Activated T-cell treated with anti-CD3 and anti-CD28 coated beads for 4 hours (primary cell): Measurements from ENCODE around the gene NOXA1.

Experiments used
- DNase-seq: peaks from one replicate; pipeline ENCODE4 v3.0.0-alpha.2; 2020

Gene NOXA1

DNA sequence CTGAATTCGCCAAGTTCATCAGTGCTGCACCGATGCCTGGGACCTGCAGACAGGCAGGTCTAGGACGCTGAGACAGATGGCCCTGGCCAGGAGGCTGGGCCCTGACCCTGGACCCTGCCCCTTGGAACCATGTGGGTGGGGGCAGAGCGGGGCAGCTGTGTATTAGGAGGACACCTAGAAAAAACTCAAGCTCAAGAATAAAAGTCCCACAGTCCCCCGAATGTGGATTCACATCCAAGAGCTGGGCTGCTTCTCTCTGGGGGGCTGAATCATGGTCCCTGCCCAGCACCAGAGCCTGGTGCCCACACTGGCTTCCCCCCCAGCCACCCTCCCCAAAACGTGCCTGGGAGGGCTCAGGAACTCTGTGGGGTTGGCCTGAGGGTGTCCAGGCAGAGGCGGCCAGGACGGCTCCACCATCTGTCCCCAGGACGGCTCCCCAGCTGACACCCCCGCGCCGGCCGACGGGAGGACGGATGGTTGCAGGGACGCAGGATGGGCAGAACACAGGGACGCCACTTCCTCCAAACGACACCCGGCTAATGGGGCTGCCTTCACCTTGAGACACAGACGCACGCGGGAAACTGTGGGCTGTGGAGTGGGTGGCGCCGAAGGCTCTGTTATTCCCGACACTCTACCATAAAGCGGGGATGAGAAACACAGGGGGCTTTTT lies 35.2 kb upstream of the NOXA1 start:
- DNase-seq, result no peak

DNA sequence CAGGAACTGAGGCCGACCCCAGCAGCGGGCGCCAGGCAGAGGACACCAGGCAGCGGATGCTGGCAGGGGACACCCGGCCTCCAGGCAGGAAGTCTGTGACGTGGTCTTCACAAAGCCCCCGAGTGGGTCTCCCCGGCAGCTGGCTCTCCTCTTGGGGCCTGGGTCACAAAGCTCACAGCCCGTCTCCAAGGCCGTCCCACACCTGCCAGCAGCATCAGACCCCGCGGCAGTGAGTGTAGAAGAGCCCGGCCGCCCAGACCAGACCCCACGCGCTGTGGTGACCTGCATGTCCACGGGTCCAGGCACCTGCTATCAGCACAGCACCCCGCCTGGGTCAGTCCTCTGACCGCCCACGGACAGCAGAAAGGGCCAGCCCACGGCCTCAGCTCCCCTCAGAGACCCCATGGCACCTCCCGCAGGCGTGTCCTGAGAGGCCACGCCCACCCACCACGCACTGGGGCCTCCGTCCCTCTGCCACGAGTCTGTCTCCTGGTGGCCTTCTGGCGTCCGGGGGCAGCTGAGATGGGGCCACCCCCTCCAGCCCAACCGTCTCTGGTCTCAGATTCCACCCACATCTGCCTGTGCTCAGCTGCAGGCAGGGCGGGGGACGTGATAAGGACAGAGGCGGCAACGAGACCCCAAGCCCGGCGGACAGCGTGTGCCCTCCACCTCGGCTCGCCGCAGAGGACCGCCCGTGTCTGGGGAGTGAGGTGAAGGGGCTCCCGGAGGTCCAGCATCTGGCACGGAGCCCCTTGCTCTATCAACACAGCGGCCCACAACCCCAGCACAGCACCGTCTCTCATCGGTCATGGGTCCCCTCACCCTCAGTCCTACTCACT lies 34.4 kb upstream of the NOXA1 start:
- no peak for DNase-seq

DNA sequence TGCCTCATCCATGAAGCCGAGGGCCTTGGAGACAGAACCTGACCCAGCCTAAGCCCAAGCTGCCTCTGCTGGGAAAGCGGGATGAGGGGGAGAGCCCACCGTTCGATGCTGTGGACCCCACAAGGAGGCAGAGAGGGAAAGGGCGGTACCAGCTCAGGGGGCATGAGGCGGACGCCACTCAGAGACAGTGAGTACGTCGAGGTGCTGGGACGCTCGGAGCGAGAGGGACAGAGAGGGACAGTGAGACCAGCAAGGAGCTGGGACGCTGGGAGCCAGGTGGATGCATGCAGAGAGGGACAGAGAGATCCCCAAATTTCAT lies 33.8 kb upstream of the NOXA1 start:
- DNase-seq, result no peak

DNA sequence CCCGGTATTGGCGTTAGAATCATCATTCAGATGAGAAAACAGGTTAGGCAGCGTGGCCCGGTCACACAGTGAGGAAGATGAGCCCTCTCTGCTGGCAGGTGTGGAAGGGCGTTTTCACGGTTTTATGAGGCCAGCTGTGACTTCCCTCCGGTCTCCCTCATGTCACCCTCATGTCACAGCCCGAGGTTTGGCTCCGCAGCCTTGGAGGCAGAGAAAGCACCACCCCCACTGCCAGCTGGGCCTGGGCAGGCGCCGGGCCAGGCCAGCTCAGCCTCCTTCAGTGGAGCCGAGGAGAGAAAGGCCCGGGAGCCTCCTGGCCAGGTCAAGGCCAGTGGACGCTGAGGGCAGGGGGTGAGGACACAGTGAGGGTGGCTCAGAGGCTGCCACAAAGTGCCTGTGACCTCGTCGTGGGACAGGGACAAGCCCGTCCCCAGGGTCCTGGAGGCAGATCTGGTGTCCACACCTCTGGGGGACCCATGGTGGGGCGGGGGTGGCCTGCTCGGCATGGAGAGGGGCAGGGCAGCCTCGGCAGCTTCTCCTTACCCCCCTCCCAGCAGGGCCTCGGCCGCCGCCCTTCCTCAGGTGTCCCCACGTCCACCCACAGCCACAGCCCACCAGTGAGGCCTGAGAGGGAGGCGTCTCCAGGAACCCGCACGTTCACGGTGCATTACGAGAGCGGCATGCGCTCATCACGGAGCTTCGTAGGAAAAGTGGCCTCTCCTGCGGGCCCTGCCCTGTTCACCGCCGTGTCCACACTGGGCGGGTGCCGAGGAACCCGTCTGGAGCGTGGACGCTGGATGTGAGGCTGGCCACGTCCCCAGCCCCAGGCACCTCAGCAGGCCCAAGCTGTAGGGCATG lies 32.4 kb upstream of the NOXA1 start:
- DNase-seq, result no peak

DNA sequence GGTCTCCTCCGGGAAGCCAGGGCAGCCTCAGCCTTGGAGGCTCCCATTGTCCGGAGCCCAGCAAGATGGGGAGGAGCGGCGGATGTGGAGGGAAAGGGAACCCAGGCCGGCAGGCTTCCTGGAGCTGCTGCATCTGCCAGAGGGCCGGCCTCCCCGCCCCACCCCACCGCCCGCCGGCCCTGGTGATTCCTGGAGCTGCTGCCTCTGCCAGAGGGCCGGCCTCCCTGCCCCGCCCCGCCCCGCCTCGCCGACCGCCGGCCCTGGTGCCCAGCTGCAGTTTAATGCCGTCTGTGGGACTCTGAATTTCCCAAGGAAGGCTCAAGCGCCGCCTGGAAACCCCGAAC lies 31.8 kb upstream of the NOXA1 start:
- DNase-seq, result no peak

DNA sequence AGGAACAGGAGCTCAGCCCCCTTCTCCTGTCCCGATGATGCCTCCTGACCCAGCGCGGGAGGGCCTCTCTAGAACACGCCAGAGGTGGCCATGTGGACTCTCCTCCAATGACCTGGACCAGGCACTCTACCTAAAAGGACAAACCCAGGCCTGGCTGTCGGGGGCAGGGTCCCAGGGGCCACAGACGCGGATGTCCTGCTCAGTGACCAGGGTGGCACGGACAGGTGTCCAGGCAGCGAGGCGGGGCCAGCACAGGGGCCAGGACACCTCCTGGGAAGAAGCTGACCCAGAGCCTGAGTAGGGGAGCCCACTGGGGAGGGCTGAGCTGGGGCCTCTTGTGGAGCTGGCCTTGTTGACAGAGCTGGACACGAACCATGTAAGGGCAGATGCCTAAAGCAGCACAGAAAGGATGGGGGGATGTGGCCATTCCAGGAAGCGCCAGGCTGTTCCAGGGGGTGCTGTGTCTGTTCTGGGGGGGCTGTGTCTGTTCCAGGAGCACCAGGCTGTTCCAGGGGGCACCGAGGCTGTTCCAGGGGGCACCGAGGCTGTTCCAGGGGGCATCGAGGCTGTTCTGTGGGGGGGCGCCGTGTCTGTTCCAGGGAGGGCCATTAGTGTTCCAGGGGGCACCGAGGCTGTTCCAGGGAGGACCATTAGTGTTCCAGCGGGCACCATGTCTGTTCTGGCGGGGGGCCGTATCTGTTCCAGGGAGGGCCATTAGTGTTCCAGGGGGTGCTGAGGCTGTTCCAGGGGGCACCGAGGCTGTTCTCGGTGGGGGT lies 30.8 kb upstream of the NOXA1 start:
- no peak for DNase-seq

DNA sequence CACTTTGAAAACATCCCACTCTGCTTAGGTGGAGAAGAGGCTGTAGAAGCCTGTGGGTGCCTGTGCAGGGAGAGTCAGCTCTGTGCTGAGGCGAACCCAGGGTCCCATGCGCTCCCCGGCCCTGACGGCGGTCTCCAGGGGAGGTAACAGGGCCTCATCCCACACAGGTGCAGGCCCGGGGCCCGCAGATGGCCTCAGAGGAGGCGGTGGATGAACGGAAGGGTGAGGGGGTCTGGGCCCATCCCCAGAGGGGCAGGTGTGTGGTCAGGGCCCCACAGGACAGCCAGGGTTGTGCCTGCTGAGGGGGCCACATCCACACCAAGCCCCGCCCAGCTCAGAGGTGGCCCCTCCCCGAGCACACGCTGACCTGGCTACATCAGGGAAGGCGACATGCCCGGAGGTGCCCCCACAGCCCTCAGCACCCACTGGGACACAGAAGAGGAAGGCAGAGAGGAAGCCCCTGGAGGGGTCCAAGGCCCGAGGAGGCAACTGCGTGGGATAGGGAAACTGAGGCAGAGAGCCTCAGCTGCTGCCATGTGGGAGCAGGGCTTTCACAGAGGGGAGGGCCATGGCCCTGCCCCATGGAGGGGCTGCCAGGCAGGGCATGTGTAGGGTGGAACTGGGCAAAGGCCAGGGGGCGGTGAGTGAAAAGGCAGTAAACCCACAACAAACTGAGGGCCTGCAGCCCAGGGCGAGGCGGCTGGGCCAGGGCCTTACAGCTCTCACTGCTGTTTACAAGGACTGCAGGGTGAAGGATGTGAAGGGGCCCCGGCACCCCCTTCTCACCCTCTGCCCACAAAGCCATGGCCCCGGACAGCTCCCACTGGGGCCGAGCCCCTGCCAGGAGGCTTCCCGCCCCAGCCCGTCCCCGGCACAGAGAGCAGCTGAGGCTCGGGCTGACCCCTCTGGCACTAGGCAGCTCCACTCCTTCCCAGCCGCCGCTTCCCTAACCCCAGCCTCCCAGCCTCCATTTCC lies 29.7 kb upstream of the NOXA1 start:
- no peak for DNase-seq

DNA sequence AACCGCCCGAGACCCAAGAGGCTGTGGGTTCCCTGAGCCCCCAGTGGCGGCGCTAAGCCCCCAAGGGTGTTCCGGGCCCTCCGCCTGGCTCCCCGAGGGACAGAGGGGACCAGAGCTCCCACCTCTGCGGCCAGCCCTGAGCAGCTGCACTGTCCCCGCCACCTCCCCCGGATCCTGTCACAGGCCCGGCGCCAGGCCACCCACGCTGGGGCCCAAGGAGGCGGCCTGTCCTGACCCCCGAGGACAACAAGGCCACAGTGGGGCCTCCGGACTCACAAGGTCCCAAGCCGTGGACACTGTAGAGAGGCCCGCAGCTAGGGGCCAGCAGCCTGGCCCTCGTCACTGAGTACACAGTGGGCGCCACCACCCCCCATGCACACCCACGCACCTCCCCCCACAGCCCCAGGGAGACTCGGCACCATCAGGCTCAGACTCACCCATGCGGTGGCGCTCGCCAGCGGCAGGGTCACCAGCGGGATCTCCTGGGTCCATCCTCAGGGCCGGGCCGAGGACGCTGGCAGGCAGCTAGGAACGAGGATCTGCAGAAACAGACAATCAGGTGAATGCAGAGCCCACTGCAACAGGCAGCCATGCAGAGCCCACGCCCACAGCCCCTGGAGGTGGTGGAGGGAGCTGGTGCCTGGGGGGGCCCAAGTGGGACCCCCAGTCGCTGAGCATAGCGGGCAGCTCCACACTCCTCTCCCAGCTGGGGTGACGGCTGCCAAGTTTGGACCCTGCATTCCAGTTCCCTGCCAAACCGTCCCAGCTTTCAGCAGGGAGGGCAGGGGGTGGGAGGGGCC lies 28.1 kb upstream of the NOXA1 start:
- no peak for DNase-seq

DNA sequence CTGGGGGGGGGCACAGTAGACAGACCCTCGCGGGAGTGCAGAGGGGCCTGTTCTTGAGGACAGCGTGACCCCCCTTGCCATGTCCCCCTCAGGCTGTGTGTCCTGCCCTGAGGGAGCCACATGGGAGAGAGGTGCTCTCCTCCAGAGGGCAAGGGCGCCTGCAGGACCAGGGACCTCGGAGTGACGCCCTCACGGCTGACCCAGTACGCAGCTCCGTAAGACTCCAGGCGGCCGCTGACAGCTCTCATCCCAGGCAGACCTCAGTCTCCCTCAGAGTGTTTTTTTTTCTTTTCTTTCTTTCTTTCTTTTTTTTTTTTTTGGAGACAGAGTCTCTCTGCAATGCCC lies 27.6 kb upstream of the NOXA1 start:
- no peak for DNase-seq

DNA sequence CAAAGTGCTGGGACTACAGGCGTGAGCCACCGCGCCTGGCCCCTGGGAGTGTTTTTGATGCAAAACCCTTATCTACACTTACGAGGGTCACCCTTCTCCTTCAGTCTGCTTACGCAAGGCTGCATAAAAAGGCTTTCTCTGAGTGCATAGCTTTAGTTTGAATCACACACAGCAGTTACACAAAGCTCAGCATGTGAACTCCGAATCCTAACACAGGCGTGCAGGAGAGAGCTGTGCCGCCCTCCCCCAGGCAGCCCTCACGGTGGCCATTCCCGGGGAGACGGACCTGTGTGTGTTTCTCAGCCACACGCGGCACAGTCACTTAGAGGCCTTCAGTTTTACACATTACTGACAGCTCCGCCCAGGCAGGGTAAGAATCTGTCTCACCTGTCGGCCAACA lies 27.0 kb upstream of the NOXA1 start:
- no peak for DNase-seq

DNA sequence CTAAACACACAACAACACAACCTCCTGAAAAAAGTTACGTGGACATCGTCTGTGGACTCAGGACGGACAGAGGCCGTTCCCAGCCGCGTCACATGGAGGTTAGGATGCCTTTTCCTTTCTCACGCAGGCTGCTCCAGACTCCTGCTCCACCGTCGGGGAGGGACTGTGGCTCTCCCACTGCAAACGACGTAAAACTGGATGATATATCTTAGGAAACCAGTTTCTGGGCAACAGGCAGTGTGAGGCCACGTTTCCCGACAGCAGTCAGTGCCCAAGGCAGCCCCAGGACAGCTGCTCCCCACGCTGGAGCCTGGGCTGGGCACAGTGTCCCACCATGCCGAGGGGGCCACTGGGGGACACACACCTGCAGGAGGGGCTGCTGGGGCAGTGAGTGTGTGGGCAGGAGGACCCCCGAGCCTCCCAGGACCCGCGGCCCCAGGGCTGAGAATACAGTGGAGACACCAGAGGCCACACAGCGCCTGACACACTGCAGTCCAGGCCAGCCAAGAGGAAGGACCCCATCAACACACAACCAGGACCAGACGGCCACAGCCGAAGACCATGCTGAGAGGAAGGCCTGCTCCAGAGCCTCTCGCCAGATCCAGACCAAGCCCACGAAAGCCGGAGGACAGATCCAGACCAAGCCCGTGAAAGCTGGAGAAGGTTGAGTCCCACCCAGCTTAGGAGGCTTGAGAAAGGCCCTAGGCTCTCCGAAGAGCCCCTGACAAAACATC lies 26.4 kb upstream of the NOXA1 start:
- no peak for DNase-seq

DNA sequence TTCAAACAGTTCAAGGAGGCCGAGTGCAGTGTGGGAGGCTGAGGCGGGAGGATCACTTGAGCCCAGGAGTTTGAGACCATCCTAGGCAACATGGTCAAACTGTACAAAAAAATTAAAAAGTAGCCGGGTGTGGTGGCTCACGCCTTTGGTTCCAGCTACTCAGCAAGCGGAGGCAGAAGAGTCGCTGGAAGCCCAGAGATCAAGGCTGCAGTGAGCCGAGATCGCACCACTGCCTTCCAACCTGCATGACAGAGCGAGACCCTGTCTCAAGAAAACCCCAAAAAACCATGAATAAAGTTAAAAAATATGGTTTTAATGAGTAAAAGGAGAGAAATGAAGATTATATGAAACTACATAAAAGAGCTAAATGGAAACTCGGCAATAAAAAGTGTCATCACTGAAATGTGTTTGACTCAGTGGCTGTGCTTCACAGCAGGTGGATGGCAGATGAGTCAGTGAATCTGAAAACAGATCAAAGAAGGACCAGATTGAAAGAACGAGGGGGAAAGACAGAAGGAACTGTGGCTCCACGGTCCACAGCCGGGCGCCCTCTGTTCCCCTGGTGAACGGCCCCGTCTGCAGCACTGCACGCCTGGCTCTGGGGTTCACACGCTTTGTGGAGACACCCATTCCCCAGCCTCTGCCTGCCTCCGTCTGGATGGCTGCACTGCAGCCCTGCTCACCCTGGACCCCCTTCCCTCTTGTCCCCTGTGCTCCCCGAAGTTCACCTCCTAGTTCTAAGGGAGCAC lies 25.3 kb upstream of the NOXA1 start:
- DNase-seq, result no peak

DNA sequence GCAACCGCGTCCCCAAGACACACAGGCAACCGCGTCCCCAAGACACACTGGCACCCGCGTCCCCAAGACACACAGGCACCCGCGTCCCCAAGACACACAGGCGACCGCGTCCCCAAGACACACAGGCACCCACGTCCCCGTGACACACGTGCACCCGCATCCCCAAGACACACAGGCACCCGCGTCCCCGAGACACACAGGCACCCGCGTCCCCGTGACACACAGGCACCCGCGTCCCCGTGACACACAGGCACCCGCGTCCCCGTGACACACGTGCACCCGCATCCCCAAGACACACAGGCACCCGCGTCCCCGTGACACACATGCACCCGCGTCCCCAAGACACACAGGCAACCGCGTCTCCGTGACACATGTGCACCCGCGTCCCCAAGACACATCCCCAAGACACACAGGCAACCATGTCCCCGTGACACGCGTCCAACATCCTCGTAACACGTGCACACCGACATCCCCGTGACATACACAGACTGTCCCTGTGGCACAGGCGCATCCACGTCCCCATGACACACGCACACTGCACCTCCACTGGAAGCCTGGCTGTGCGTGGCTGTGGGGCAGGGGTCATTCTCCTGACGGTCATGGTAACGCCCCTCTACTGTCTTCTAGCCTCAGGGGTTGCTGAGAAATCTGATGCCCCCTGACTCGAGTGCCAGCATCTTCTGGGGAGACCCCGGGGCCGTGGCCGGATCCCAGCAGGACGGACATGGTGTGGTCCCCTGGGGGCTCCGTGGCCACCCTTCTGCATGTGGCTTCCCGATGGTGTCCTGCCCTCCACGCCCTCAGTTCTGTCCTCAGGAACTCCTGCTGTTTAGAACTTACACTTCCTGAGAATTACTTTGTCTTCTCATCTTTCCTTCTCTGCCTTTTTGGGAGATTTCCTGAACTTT lies 24.4 kb upstream of the NOXA1 start:
- DNase-seq, result no peak

DNA sequence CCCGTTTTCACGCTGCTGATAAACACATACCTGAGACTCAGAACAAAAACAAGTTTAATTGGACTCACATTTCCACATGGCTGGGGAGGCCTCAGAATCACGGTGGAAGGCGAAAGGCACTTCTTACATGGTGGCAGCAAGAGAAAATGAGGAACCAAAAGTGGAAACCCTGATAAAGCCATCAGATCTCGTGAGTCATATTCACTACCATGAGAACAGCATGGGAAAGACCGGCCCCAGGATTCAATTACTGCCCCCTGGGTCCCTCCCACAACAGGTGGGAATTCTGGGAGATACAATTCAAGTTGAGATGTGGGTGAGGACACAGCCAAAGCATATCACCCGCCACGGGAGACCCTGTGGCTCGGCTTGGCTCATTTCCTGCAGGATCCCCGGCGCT lies 20.4 kb upstream of the NOXA1 start:
- DNase-seq, result no peak

DNA sequence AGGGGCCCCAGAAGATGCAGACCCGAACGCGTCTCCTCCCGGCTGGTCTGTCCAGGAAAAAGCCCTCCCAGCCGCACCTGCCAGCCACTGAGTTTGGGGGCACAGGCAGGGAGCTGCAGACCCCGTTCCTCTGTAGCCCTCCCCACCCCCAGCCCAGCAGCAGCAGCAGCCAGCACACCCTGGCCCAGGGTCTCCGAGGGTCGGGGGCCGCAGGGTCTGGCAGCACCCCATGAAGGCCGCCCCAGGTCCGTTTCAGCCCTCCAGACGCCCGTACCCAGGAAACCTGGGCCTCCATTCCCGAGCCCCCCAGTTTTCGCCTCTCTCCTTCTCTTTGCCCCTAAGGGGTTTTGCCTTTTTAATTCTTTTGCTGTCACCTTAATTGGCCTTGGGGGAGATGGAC lies 19.9 kb upstream of the NOXA1 start:
- no peak for DNase-seq

DNA sequence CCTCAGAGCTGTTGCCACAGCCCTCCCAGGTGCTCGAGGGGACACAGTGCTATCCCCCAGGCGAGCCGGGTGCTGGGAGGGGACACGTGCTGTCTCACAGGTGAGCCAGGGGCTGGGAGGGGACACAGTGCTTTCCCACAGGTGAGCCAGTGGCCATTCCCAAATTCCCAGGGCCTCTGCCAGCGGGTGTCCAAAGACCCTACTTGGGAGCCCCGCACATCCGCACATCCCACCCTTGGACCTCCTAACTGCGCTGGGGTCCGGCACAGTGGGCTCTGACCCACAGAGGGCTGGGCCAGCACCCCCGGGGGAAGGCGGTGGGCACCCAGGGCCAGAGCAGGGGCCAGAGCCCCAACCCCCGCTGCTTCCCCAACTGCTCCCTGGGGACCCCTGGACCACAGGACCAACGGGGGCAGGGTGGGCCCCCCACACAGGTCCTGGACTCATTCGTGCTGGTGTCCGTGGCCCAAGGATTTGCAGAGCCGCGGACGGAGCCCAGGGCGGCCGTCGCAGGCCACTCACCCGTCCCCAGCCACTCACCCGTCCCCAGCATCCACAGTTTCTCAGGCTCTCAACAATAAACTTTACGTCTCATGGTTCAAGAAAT lies 18.1 kb upstream of the NOXA1 start:
- DNase-seq, result no peak

DNA sequence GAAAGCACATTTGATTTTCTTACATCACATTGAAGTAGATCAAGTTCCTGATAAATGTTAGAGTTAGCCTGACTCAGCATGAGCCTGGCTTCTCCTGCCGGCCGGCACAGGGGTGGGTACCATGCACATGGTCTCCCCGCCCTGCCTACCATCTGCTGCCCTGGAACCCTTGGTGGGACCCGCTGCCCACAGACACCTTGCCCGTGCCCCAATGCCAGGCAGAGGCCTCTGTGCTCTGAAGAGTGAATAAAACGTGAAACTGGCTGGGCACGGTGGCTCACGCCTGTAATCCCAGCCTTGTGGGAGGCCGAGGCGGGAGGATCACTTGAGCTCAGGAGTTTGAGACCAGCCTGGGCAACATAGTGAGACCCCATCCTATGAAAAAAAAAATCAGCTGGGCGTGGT lies 17.5 kb upstream of the NOXA1 start:
- no peak for DNase-seq

DNA sequence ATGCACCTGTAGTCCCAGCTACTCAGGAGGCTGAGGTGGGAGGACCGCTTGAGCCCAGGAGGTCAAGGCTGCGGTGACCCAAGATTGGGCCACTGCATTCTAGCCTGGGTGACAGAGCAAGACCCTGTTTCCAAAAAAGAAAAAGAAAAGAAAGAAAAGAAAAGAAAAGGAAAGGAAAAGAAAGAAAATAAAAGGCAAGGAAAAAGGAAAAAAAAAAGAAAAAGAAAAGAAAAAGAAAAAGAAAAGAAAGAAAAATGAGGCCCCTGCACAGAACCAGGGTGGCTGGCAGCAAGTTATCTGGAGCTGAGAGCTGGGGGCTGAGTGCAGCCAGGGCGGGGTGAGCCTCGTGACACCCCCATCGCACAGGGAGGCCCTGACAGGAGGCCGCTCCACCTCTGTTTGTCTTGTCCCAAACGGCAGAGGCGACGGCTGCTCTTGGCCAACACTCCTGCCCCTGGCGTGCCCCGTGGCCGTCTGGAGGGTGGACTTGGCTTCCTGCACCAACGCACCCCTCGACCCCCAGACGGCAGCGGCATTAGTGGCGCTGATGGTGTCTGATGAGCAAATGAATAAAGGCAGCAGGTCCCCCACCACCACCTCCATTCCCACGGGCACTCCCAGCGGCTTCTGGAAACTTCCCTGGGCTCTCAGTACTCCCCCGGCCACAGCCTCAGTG lies 17.0 kb upstream of the NOXA1 start:
- DNase-seq, result no peak
